Fibroblast of villous mesenchyme (primary cell): ENCODE measurements around the gene TDRD9. TPM values are rescaled to one million over a fixed set of nuclear protein-coding genes. Genes with fewer than 3 reads are reported as not detected.

Experiments used
- DNase-seq: peaks from one replicate; pipeline ENCODE4 v3.0.0-alpha.2; 2010; ENCODE audit warnings: low read depth
- H3K4me3 ChIP-seq: 2 replicates; pipeline ENCODE4 v1.5.1; 2011; ENCODE audit warnings: low read depth, mild to moderate bottlenecking, low read length
- total RNA-seq: library from RNA; depleted of rRNA; stranded (reverse); fragments of >200 nt; gene quantifications from 2 replicates; pipeline ENCODE4 v1.2.3, GENCODE V29; 2012
- TF ChIP-seq, protein P1 (sequence below): IDR thresholded peaks from 2 replicates; pipeline ENCODE4 v1.5.1; 2012; ENCODE audit warnings: low read depth, mild to moderate bottlenecking, low read length; ENCODE audit not compliant: insufficient read depth

TDRD9 gene
- total RNA-seq, 1 donor = 0.86 TPM

DNA sequence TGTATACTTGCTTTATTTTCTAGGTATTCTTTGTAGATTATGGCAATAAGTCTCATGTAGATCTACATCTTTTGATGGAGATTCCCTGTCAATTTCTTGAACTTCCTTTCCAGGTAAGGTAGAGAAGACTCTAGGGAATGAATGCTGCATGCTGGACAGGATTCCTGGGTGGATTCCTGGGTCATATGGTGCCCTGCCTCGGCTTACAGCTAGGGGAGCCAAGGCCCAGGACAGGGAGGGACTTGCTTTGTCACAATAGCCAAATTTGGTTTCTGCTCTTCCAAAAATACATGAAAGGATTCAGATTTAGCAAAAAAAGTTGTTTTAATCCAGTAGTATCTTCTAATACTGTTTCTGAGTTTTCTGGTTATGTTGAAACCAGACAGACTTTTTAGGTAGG, 97.8 kb downstream of the TDRD9 start:
- TF ChIP-seq, protein P1, sequence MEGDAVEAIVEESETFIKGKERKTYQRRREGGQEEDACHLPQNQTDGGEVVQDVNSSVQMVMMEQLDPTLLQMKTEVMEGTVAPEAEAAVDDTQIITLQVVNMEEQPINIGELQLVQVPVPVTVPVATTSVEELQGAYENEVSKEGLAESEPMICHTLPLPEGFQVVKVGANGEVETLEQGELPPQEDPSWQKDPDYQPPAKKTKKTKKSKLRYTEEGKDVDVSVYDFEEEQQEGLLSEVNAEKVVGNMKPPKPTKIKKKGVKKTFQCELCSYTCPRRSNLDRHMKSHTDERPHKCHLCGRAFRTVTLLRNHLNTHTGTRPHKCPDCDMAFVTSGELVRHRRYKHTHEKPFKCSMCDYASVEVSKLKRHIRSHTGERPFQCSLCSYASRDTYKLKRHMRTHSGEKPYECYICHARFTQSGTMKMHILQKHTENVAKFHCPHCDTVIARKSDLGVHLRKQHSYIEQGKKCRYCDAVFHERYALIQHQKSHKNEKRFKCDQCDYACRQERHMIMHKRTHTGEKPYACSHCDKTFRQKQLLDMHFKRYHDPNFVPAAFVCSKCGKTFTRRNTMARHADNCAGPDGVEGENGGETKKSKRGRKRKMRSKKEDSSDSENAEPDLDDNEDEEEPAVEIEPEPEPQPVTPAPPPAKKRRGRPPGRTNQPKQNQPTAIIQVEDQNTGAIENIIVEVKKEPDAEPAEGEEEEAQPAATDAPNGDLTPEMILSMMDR = no peak

DNA sequence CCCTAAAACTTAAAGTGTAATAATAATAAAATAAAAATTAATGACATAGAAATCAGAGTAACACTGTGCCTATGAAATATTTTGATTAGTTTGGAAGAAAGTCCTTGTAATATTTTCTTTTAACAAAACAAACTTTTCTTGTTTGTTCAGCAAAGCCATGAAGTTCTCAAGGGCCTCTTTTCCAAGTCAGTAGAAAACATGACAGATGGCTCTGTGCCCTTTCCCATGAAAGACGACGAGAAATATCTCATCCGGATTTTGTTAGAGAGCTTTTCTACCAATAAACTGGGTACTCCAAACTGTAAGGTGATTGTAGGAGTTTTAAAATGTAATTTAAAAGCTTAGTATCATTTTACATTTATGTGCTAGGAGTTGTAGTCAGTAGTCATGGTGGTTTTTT, 102.7 kb downstream of the TDRD9 start:
- TF ChIP-seq, protein P1 = no peak
- no peak overlapping the region for H3K4me3 ChIP-seq

More for the DNA sequence above, 97.8 kb downstream of the TDRD9 start:
- DNase-seq = no peak
- no peak overlapping the region for H3K4me3 ChIP-seq

DNA sequence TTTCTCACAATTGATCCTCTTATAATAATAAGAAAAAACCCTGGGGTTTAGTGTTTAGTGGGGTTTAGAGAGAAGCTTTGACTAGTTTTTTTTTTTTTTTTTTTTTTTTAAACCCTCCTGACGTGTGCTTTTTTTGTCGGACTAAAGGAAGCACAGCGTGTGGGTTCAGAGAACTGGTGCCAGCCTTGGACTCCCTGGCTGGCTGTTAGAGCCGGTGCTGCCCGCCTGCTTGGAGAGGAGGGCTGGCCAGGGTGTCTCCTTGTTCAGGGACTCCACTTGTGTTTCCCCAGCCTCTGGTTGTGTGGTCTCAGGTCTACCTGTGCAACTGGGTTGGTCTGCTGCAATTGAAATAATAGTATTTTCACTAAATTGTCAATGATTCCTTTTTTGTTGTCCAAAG, 103.1 kb downstream of the TDRD9 start:
- no peak overlapping the region for H3K4me3 ChIP-seq
- TF ChIP-seq, protein P1 = no peak
- no peak for DNase-seq

More for the DNA sequence above, 102.7 kb downstream of the TDRD9 start:
- no peak for DNase-seq

DNA sequence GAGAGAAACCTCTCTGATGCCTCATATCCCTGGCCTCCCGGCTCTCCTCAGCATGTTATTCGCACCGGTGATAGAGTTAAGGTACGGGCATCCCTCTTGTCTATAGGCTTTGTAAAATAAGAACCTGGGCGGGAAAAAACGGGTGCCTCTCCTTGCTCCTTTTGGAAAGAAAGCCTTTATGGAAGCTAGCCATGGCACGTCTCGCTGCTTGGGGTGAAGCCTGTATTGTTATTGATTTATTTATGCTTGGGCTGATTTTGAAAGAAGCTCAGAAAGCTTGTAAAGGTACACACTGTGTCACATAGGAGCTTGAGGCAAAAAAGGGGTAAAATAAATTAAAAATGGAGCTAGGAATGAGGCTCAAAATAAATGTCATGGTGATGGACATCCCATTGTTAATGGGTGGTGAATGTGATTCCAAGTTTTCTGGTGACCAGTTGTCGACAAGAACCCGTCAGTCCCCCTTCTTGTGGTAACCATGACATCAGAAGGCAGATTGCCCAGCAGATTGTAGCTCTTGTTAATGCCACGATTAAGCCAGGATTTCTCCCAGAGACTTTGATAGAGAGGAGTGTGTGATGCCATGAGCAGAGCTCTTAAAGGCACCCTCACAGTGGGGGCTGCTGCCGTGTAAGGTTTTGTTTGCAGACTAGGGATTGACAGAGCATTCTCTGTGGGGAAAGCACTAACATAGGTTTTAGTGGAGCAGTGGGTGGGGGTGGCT, 106.9 kb downstream of the TDRD9 start:
- DNase-seq = no peak

DNA sequence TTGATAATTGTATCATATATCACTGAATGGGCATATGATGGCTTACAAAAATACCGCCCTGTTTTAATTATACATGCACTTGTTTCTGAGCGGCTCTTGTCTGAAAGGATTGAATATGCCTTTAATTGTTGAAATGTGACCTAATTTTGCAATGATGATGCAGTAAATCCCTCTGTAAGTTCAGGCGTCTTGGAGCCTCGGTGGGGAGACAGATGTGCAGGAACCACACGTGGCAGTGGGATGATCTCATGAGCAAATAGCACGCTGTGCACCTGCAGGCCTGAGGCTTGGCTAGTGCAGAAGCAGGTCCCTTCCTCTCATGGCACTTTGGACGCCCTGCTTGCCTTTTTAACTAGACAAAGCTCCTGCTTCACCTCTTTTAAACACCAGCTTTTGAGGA, 108.0 kb downstream of the TDRD9 start:
- H3K4me3 ChIP-seq = no peak overlapping the region
- TF ChIP-seq, protein P1 = no peak
- DNase-seq = no peak

More for the DNA sequence above, 106.9 kb downstream of the TDRD9 start:
- TF ChIP-seq, protein P1 = no peak
- H3K4me3 ChIP-seq = no peak overlapping the region

DNA sequence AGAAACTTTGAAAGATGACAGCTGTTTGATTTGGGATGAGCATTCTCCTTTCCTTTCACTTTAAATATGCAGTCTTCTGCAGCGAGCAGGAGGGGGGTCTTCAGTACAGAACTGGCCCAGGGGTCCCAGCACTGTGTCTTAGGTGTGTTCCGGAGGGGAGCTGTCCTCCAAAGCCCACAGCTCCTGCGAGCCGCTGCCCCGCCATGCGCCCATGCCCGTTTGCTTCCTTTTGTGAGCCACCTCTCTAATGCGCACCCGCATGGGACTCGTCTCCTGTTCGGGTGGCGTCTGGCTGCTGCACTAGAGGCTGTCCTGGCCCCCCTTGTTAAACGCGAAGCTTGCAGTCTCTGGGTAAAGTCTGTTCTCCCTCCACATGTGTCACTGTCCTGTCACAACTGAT, 108.8 kb downstream of the TDRD9 start:
- TF ChIP-seq, protein P1 = no peak
- DNase-seq = no peak

DNA sequence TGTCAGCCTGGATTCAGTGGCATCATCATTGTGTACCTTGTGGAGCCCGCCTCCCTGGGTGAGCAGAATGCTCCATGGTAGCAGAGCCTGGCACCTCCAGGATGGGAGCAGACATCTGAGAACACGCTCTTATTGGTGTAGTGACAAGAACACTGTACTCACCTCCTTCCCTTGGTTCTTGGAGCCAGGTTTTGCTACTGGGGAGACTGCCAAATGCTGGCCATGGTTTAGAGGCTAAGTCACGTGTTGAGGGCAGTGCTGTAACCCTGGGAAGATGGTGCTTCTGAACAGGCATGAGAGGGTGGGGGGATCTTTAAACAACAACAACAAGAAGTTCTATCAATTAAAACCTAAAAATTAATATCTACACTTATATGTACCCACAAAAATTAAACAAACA, 109.6 kb downstream of the TDRD9 start:
- DNase-seq = no peak
- H3K4me3 ChIP-seq = no peak overlapping the region
- TF ChIP-seq, protein P1 = no peak

More for the DNA sequence above, 108.8 kb downstream of the TDRD9 start:
- no peak overlapping the region for H3K4me3 ChIP-seq
